A673 (cell line): ENCODE results near the gene CHID1. TPM values are rescaled to one million over a fixed set of nuclear protein-coding genes. Genes with fewer than 3 reads are reported as not detected.

ENCODE experiments used
- BruUV-seq: library from RNA; stranded (reverse); fragments of 400-500 nt; replicated peaks from 2 replicates; lab custom pipeline; 2021; lab: Mats Ljungman, UMichigan
- CTCF ChIA-PET: fragments of 300-600 bp; sonication (Branson Sonifier 250); formaldehyde crosslinking; loops from one replicate; lab custom pipeline; 2022; ENCODE audit warnings: antibody characterized with exemption; lab: Charles Lee
- POLR2A ChIA-PET: fragments of 300-600 bp; sonication (Branson Sonifier 250); formaldehyde crosslinking; loops from one replicate; lab custom pipeline; 2022; ENCODE audit warnings: antibody characterized with exemption; ENCODE audit not compliant: low non-redundant PET; lab: Charles Lee
- DNase-seq: peaks from one replicate; pipeline ENCODE4 v3.0.0-alpha.2; 2015; ENCODE audit warnings: low spot score
- H3K27ac ChIP-seq: fragments of 200-600 bp; sonication (generic); 2 replicates; pipeline ENCODE4 v1.5.1; 2016; ENCODE audit warnings: mixed run types, low read depth, mild to moderate bottlenecking, mixed read lengths, antibody characterized with exemption, low read length; ENCODE audit not compliant: poor library complexity, severe bottlenecking
- H3K27me3 ChIP-seq: fragments of 200-600 bp; sonication (generic); replicated peaks from 2 replicates; pipeline ENCODE4 v1.6.1; 2017; ENCODE audit warnings: mixed run types, low read depth, mild to moderate bottlenecking, mixed read lengths, antibody characterized with exemption, low read length; ENCODE audit not compliant: insufficient read depth, poor library complexity
- H3K36me3 ChIP-seq: fragments of 200-600 bp; sonication (generic); 2 replicates; pipeline ENCODE4 v1.6.1; 2016; ENCODE audit warnings: mixed run types, mild to moderate bottlenecking, mixed read lengths, antibody characterized with exemption, low read length; ENCODE audit not compliant: insufficient read depth, poor library complexity, severe bottlenecking
- H3K4me1 ChIP-seq: fragments of 200-600 bp; sonication (generic); 2 replicates; pipeline ENCODE4 v1.6.1; 2017; ENCODE audit warnings: mixed run types, mild to moderate bottlenecking, mixed read lengths, antibody characterized with exemption, low read length; ENCODE audit not compliant: insufficient read depth, poor library complexity, severe bottlenecking
- H3K4me3 ChIP-seq: fragments of 200-600 bp; sonication (generic); 2 replicates; pipeline ENCODE4 v1.5.1; 2016; ENCODE audit warnings: low read depth, mixed run types, mild to moderate bottlenecking, mixed read lengths, low read length; ENCODE audit not compliant: poor library complexity, severe bottlenecking
- H3K9me3 ChIP-seq: fragments of 200-600 bp; sonication (generic); 2 replicates; pipeline ENCODE4 v1.6.1; 2016; ENCODE audit warnings: mixed run types, low read depth, mild to moderate bottlenecking, mixed read lengths, antibody characterized with exemption, low read length; ENCODE audit not compliant: poor library complexity, severe bottlenecking
- CTCF ChIP-seq: fragments of 300-800, 200-600 bp; sonication (generic); conservative IDR thresholded peaks from 2 replicates; pipeline ENCODE4 v1.5.1; 2017; ENCODE audit warnings: low read depth, mild to moderate bottlenecking, antibody characterized with exemption, low read length, moderate library complexity, mixed read lengths
- EZH2 ChIP-seq: fragments of 200-600 bp; sonication (generic); IDR thresholded peaks from 2 replicates; pipeline ENCODE4 v1.6.1; 2017; ENCODE audit warnings: borderline replicate concordance, low read depth, mild to moderate bottlenecking, mixed read lengths, antibody characterized with exemption, low read length; ENCODE audit not compliant: poor library complexity, severe bottlenecking
- intact Hi-C: fragments of 100-400 bp; cut with micrococcal nuclease; formaldehyde crosslinking; loops from one replicate; pipeline ENCODE4 v1.10.0; 2022; ENCODE audit not compliant: unreplicated experiment
- total RNA-seq: library from RNA; stranded (reverse); gene quantifications from 2 replicates; pipeline ENCODE4 v1.2.3, GENCODE V29; 2021

Gene CHID1
- total RNA-seq, 1 experiment from 2014 or later = 105 TPM

DNA sequence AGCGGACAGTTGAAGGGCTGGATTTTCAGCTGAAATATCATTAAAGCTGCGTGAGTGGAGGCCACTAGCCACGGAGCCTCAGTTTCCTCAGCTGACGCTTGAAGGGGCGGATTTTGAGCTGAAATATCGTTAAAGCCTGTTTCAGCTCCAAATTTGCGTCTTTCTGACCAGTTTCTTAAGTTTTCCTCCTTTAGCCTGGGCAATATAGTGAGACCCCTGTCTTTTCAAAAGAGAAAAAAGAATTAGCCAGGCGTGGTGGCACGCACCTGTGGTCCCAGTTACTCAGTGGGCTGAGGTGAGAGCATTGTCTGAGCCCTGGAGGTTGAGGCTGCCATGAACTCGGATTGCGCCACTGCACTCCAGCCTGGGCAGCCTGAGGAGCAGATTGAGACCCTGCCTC, 18.8 kb upstream of the CHID1 start:
- POLR2A ChIA-PET = no interaction called here

GRCh38 chr11:928786-929185, 18.2 kb upstream of the CHID1 start:
- Histone ChIP-seq H3K9me3 (no peaks in the 10 kb centered on the region), H3K27ac (no peak overlapping the region), H3K27me3 (no peaks in the 10 kb centered on the region), H3K36me3 (peaks cover 8% of the 10 kb centered on the region), H3K4me1 (peaks cover 12% of the 10 kb centered on the region), H3K4me3 (no peak overlapping the region)
- DNase-seq = no peak
- ChIA-PET POLR2A (no interaction called here), CTCF (no interaction called here)
- intact Hi-C loops = no loop called here
- TF ChIP-seq EZH2 (no peak), CTCF (no peak)
- BruUV-seq = no TSS peak

More for the DNA sequence above, 18.8 kb upstream of the CHID1 start:
- no peak overlapping the region for H3K4me3 ChIP-seq
- H3K9me3 ChIP-seq = no peaks in the 10 kb centered on the region
- peaks cover 8% of the 10 kb centered on the region for H3K36me3 ChIP-seq
- CTCF ChIA-PET = no interaction called here
- H3K27ac ChIP-seq = no peak overlapping the region
- BruUV-seq = no TSS peak
- DNase-seq = no peak
- H3K27me3 ChIP-seq = no peaks in the 10 kb centered on the region
- peaks cover 12% of the 10 kb centered on the region for H3K4me1 ChIP-seq
- TF ChIP-seq CTCF = no peak
- no peak for TF ChIP-seq EZH2
- intact Hi-C loops = no loop called here

DNA sequence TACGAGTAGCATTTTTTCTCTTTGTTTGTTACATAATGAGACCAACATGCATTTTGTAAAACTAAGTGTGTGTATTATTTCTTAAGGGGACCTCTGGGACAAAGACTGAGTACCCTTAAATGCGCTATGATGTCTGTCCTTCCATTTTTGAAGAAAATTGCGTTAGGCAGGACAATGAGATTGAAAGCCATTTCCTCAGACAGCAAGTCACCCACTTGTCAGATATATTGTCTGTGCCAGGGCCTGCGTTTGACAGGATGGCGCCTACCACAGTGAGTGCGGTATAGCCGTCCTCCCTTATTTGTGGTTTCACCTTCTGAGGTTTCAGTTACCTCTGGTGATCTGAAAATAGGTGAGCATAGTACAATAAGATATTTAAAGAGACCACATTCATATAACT, 17.3 kb upstream of the CHID1 start:
- BruUV-seq = no TSS peak
- CTCF ChIA-PET = no interaction called here
- peaks cover 8% of the 10 kb centered on the region for H3K36me3 ChIP-seq
- no peaks in the 10 kb centered on the region for H3K27me3 ChIP-seq
- no peak for DNase-seq
- no peak overlapping the region for H3K27ac ChIP-seq
- H3K9me3 ChIP-seq = no peaks in the 10 kb centered on the region
- intact Hi-C loops = no loop called here
- POLR2A ChIA-PET = no interaction called here
- TF ChIP-seq EZH2 (no peak), CTCF (no peak)
- peaks cover 12% of the 10 kb centered on the region for H3K4me1 ChIP-seq
- no peak overlapping the region for H3K4me3 ChIP-seq
